Immature natural killer cell (primary cell): ENCODE data around the gene MEPE. TPM values are rescaled to one million over a fixed set of nuclear protein-coding genes. Genes with fewer than 3 reads are reported as not detected.

ENCODE experiments used
- DNase-seq, 3 donors: peaks; one replicate each; pipeline ENCODE4 v3.0.0; 2022; ENCODE audit warnings: mixed read lengths in 1 of 3
- H3K27ac Mint-ChIP-seq, 6 donors: one replicate each; pipeline ENCODE4 v1.8.0; 2020; ENCODE audit warnings: mixed read lengths in 6 of 6, mild to moderate bottlenecking in 5 of 6, inconsistent platforms in 4 of 6, moderate library complexity in 3 of 6
- H3K27me3 Mint-ChIP-seq, 3 donors: one replicate each; pipeline ENCODE4 v1.8.0; 2020 to 2021; ENCODE audit warnings: low read depth in 3 of 3, mild to moderate bottlenecking in 3 of 3, mixed read lengths in 3 of 3, moderate library complexity in 3 of 3, inconsistent platforms in 1 of 3
- H3K36me3 Mint-ChIP-seq, 3 donors: one replicate each; pipeline ENCODE4 v1.8.0; 2020; ENCODE audit warnings: mixed read lengths in 3 of 3, inconsistent platforms in 2 of 3, mild to moderate bottlenecking in 2 of 3
- H3K4me1 Mint-ChIP-seq, 2 donors: one replicate each; pipeline ENCODE4 v1.8.0; 2020; ENCODE audit warnings: inconsistent platforms in 2 of 2, mild to moderate bottlenecking in 2 of 2, mixed read lengths in 2 of 2, moderate library complexity in 1 of 2
- H3K4me3 Mint-ChIP-seq, 5 donors: one replicate each; pipeline ENCODE4 v1.8.0; 2020; ENCODE audit warnings: mild to moderate bottlenecking in 5 of 5, mixed read lengths in 5 of 5, inconsistent platforms in 3 of 5, moderate library complexity in 3 of 5
- H3K9me3 Mint-ChIP-seq, 6 donors: one replicate each; pipeline ENCODE4 v1.8.0; 2020; ENCODE audit warnings: mild to moderate bottlenecking in 6 of 6, mixed read lengths in 6 of 6, inconsistent platforms in 4 of 6, moderate library complexity in 3 of 6
- polyA plus RNA-seq, 3 donors: library from polyadenylated mRNA; unstranded; fragments of 300-500 nt; fragmentation: Illumina TruSeq; gene quantifications; one replicate each; pipeline ENCODE4 v1.2.3, GENCODE V29; 2021

MEPE gene, protein sequence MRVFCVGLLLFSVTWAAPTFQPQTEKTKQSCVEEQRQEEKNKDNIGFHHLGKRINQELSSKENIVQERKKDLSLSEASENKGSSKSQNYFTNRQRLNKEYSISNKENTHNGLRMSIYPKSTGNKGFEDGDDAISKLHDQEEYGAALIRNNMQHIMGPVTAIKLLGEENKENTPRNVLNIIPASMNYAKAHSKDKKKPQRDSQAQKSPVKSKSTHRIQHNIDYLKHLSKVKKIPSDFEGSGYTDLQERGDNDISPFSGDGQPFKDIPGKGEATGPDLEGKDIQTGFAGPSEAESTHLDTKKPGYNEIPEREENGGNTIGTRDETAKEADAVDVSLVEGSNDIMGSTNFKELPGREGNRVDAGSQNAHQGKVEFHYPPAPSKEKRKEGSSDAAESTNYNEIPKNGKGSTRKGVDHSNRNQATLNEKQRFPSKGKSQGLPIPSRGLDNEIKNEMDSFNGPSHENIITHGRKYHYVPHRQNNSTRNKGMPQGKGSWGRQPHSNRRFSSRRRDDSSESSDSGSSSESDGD
- not detected for polyA plus RNA-seq

DNA sequence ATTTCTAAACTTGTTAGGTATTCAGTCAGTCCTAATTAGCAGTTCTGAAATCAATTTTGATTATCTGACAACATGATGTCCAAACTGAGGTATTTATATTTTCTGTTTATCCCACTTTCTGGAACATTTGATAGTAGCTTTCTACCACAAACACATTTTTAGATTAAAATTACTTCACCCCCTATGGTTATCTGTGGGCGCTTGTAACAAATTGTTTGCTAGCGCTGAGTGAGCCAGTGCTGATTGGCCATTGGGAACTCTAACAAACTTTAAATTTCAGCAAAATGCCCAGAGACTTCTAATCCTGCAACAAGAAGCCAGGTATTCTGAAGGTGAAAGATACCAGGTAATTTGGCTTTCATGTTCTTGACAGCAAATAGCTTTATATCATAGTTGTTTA, at the start of gene MEPE:
TSS of gene MEPE (plus strand) at position 301 of the 400 bp plus-strand sequence. CDS start 1,746 bp downstream, outside the sequence.
- H3K4me3 Mint-ChIP-seq: no peak within 1 kb of the TSS
- H3K27me3 Mint-ChIP-seq: peaks cover 0 to 10% (median 2%) of the 10 kb centered on the region in 3 donors
- no peak for DNase-seq
- H3K9me3 Mint-ChIP-seq: no peaks in the 10 kb centered on the region
- no peaks in the 10 kb centered on the region for H3K4me1 Mint-ChIP-seq
- H3K27ac Mint-ChIP-seq: no peak within 1 kb of the TSS
- H3K36me3 Mint-ChIP-seq: no peaks in the 10 kb centered on the region

DNA sequence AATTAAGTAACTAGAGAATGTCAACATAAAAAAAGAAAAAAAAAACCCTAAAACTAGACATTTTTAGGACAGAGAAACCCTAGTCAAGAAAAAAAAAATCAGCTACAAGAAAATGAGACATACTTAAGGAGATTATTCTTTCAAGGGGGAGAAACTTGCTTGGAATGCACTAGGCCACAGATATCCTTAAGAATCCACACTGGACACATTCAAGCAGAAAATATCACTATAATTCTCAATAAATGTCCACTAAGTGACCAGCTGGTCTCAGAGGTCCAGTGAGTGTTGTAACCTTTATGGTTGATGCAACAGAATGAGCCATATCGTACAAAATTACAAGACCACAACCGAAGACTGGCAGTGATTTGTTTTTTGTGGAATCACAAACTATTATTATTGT, 49.0 kb upstream of the MEPE start:
- H3K9me3 Mint-ChIP-seq: peaks cover 0 to 1% (median 0%) of the 10 kb centered on the region in 6 donors
- no peaks in the 10 kb centered on the region for H3K4me1 Mint-ChIP-seq
- no peak overlapping the region for H3K4me3 Mint-ChIP-seq
- H3K27ac Mint-ChIP-seq: no peak overlapping the region
- no peaks in the 10 kb centered on the region for H3K36me3 Mint-ChIP-seq
- DNase-seq: no peak
- H3K27me3 Mint-ChIP-seq: peaks cover 0 to 2% (median 0%) of the 10 kb centered on the region in 3 donors

- H3K27ac Mint-ChIP-seq: no peak overlapping the region
Observed at GRCh38 chr4:87785731-87786509, 46.8 kb upstream of the MEPE start.

GRCh38 chr4:87799301-87800113, 33.3 kb upstream of the MEPE start, which contains the start of gene IBSP:
IBSP (plus strand) TSS chr4:87799554; CDS start chr4:87802362, 2,808 bp downstream.
- H3K9me3 Mint-ChIP-seq: no peaks in the 10 kb centered on the region
- H3K4me1 Mint-ChIP-seq: no peaks in the 10 kb centered on the region
- H3K27me3 Mint-ChIP-seq: peaks cover 0 to 2% (median 0%) of the 10 kb centered on the region in 3 donors
- no peak within 1 kb of the TSS for H3K27ac Mint-ChIP-seq
- no peak within 1 kb of the TSS for H3K4me3 Mint-ChIP-seq
- DNase-seq: no peak
- H3K36me3 Mint-ChIP-seq: no peaks in the 10 kb centered on the region

More at GRCh38 chr4:87785731-87786509, 46.8 kb upstream of the MEPE start:
- Mint-ChIP-seq H3K27me3 (peaks cover 0 to 2% (median 0%) of the 10 kb centered on the region in 3 donors), H3K9me3 (no peaks in the 10 kb centered on the region), H3K4me1 (no peaks in the 10 kb centered on the region), H3K4me3 (no peak overlapping the region), H3K36me3 (no peaks in the 10 kb centered on the region)
- DNase-seq: no peak

GRCh38 chr4:87802858-87803257, 29.9 kb upstream of the MEPE start:
- Mint-ChIP-seq H3K9me3 (no peaks in the 10 kb centered on the region), H3K27me3 (peaks cover 0 to 2% (median 1%) of the 10 kb centered on the region in 3 donors), H3K4me3 (no peak overlapping the region), H3K36me3 (no peaks in the 10 kb centered on the region), H3K4me1 (no peaks in the 10 kb centered on the region), H3K27ac (no peak overlapping the region)
- no peak for DNase-seq

- Mint-ChIP-seq H3K36me3 (no peaks in the 10 kb centered on the region), H3K27me3 (peaks cover 0 to 2% (median 1%) of the 10 kb centered on the region in 3 donors), H3K4me1 (no peaks in the 10 kb centered on the region), H3K9me3 (no peaks in the 10 kb centered on the region), H3K4me3 (no peak overlapping the region), H3K27ac (no peak overlapping the region)
- no peak for DNase-seq
Observed at GRCh38 chr4:87803421-87803820, 29.3 kb upstream of the MEPE start.

GRCh38 chr4:87804871-87805270, 27.9 kb upstream of the MEPE start:
- Mint-ChIP-seq H3K4me1 (no peaks in the 10 kb centered on the region), H3K27ac (no peak overlapping the region), H3K4me3 (no peak overlapping the region), H3K36me3 (no peaks in the 10 kb centered on the region), H3K27me3 (peaks cover 0 to 2% (median 1%) of the 10 kb centered on the region in 3 donors), H3K9me3 (no peaks in the 10 kb centered on the region)
- no peak for DNase-seq

- H3K27ac Mint-ChIP-seq: no peak overlapping the region
- H3K4me1 Mint-ChIP-seq: no peaks in the 10 kb centered on the region
- no peaks in the 10 kb centered on the region for H3K36me3 Mint-ChIP-seq
- no peak overlapping the region for H3K4me3 Mint-ChIP-seq
- peaks cover 0 to 2% (median 1%) of the 10 kb centered on the region in 3 donors for H3K27me3 Mint-ChIP-seq
- H3K9me3 Mint-ChIP-seq: peaks cover 0 to 4% (median 0%) of the 10 kb centered on the region in 6 donors
- DNase-seq: no peak
Observed at GRCh38 chr4:87805971-87806370, 26.8 kb upstream of the MEPE start.

DNA sequence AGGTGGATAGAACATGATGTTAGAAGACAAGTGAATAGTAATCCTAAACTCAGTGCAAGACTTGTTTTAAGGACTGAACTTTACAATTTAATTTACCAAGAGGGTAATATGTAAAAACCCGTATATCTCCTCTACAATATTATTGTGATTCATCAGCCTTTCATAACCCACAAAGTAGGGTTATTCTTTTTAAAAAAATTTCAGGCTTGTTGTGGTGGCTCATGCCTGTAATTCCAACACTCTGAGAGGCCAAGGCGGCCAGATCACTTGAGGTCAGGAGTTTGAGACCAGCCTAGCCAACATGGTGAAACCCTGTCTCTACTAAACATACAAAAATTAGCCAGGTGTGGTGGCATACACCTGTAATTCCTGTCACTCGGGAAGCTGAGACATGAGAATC, 26.2 kb upstream of the MEPE start:
- Mint-ChIP-seq H3K4me1 (no peaks in the 10 kb centered on the region), H3K27ac (no peak overlapping the region), H3K36me3 (no peaks in the 10 kb centered on the region), H3K27me3 (peaks cover 0 to 3% (median 1%) of the 10 kb centered on the region in 3 donors), H3K9me3 (peaks cover 0 to 4% (median 0%) of the 10 kb centered on the region in 6 donors), H3K4me3 (no peak overlapping the region)
- DNase-seq: no peak

- DNase-seq: no peak
- no peak overlapping the region for H3K27ac Mint-ChIP-seq
- H3K9me3 Mint-ChIP-seq: peaks cover 0 to 4% (median 0%) of the 10 kb centered on the region in 6 donors
- no peak overlapping the region for H3K4me3 Mint-ChIP-seq
- peaks cover 0 to 2% (median 1%) of the 10 kb centered on the region in 3 donors for H3K27me3 Mint-ChIP-seq
- H3K4me1 Mint-ChIP-seq: no peaks in the 10 kb centered on the region
- no peaks in the 10 kb centered on the region for H3K36me3 Mint-ChIP-seq
Observed at GRCh38 chr4:87807402-87807801, 25.4 kb upstream of the MEPE start.

- no peaks in the 10 kb centered on the region for H3K4me1 Mint-ChIP-seq
- peaks cover 0 to 4% (median 0%) of the 10 kb centered on the region in 6 donors for H3K9me3 Mint-ChIP-seq
- H3K36me3 Mint-ChIP-seq: no peaks in the 10 kb centered on the region
- H3K27ac Mint-ChIP-seq: no peak overlapping the region
- DNase-seq: no peak
- no peak overlapping the region for H3K4me3 Mint-ChIP-seq
- peaks cover 0 to 4% (median 3%) of the 10 kb centered on the region in 3 donors for H3K27me3 Mint-ChIP-seq
Observed at GRCh38 chr4:87811977-87812376, 20.8 kb upstream of the MEPE start.

GRCh38 chr4:87819281-87819919, 13.4 kb upstream of the MEPE start:
- Mint-ChIP-seq H3K4me1 (no peaks in the 10 kb centered on the region), H3K36me3 (no peaks in the 10 kb centered on the region), H3K4me3 (no peak overlapping the region), H3K27ac (no peak overlapping the region), H3K9me3 (peaks cover 0 to 6% (median 2%) of the 10 kb centered on the region in 6 donors), H3K27me3 (peaks cover 4 to 8% (median 5%) of the 10 kb centered on the region in 3 donors)
- DNase-seq: no peak

DNA sequence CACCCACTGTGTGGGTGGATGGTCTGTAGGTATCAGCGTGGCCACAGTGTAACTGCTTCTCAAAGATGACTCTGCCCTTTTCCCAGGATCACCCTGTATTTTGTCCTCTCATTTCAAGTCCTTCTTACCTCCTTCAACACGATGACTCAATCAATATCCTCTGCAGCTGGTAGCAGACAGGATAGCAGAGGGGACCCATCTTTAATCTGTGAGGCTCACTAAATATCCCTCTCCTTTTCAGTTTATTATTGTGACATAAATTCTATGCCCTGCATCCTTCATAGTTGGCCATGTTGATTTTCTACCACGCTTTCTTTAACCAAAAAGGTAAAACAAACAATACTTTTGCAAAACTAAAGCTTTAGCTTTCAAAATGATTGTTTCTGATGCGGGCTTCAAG, 9.6 kb upstream of the MEPE start:
- Mint-ChIP-seq H3K9me3 (peaks cover 0 to 4% (median 2%) of the 10 kb centered on the region in 6 donors), H3K36me3 (no peaks in the 10 kb centered on the region), H3K27me3 (peaks cover 2 to 6% (median 5%) of the 10 kb centered on the region in 3 donors), H3K27ac (no peak overlapping the region), H3K4me3 (no peak overlapping the region), H3K4me1 (no peaks in the 10 kb centered on the region)
- no peak for DNase-seq
